Activated CD8-positive, alpha-beta memory T cell treated with anti-CD3 and anti-CD28 coated beads, Interleukin-2, amount 50 U/mL, for 24 hours (primary cell): Measurements from ENCODE around the gene GPSM3.
"Not testable (repeated sequence)": the region's sequence is repeated elsewhere in the genome, so short reads cannot be mapped to it uniquely, and the experiment has no call there.

Experiments used
- DNase-seq: peaks from one replicate; pipeline ENCODE4 v3.0.0-alpha.2; 2020; ENCODE audit errors: extremely low read depth

The GPSM3 gene

DNA sequence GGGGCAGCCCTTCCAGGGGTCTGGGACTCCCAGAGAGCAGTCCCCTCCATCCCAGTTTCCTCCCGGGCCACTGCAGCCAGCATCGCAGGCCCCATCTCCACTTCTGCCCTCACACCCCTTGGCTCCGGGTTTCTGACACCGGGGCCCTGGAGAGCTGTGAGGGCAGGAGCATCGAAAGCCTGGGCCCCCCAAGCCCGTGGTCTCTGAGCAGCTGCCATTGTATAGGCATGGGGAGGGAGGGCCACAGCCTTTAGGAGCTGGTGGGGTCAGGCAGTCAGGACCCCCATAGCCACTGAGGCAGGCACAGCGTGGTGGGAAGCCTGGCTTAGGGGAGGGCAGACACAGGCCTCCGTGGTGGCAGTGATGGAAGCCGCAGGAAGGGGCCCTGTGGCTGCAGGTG, 9.7 kb upstream of the GPSM3 start:
- DNase-seq, result no peak

DNA sequence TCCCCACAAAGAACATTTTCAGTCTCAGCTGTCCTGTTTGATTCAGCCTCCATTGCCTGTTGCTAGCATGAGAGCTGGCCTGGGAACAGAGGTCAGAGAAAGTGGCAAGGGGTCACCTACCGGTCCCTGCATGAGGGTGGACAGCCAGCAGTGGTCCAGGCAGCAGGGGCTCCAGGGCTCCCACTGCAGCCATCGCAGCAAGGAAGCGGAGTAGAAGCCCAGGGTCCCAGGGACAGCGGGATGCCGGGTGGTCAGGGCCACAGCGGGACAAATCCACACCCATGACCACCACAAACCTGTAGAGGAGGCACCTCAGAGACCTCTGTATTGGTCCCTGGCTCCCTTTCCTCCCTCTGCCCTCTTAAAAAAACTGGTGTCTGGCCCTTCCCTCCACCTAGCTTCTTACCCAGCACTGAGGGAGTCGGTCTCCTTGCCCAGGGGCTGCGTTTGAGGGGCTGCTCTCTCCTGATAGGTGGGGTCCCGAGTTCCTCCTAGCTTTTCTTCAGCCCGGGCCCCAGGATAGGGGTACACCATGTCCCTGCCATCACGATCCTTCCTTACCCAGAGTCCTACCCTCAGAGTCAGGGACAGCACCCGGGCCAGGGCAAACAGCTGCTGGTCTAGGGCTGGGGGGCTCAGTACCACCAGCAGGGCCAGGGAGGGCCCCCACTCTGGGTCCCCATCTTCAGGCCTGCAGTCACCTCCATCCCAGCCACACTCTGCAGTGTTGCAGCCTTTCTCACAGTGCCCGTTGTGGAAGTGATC, 8.4 kb upstream of the GPSM3 start:
- no peak for DNase-seq

DNA sequence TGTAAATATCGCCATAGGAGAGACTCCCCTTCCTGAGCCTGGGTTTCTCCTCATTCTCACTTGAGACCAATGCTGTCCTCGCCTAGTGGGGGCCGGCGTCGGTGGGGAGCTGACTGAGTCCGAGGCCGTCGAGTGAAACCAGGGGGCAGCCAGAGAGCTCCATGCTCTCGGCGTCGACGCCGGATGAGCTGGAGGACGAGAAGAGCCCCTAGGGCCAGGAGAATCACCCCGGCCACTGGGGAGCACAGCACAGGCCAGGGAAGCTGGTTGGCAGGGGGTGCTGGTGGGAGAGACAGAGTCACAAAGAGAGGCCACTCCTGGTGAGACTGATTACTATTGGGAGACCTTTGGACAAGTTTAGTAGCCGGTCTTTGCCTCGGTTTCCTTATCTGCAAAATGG, 6.4 kb upstream of the GPSM3 start:
- no peak for DNase-seq

DNA sequence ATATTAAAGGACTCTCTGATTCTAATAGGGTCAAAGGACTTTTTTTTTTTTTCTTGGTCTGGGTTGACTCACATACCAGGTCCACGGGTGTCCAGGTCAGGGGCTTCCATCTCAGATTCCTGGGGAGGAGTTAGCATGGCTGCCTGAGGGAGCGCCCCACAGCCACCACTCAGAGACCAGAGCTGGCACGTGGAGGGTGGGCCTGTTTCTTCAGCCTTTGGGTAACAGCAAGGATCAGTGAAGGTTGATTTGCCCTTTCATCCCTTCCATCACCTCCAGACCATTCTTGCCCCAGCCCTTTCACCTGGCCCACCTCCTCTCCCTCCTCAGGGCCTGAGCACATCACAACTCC, 5.9 kb upstream of the GPSM3 start:
- no peak for DNase-seq

DNA sequence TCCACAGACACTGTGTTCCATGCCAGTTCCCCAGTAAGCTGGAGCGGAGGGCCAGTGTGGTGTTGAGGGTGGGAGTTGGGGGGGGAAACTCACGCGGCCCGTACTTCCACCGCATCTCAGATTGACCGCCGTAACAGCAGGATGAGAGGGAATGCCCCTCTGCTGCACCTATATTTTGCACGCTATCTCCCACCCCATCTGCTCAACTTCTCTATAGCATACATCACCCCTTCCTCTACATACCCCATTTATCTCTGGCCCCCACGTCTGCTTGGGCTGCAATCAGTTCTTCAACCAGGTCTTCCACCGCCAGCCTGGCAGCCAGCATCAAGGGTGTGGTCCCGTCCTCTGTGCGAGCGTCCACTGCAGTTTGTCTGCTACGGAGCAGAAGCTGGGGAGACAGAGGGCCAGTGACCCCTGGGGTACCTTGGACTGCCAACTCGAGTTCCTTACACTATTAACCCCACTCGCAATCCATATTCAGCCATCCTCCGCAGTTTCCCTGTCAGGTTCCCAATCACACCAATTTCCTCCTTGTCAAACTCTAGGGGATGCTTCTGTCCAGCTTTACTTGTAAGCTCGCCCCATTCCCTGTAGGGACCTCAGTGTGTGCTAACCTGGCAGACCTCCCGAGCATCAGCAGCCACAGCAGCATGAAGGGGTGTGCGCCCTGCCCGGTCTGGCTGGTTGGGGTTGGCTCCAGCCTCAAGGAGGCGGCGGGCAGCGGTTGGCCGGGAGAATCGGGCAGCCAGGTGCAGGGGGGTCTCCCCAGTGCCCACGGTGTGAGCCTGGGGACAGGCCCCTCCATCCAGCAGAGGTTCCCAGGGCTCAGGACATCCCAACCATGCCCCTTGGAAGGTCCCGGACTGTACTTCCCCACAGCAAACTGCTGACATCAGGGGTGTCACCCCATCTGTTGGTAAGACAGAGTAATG, 4.5 kb upstream of the GPSM3 start:
- no peak for DNase-seq

DNA sequence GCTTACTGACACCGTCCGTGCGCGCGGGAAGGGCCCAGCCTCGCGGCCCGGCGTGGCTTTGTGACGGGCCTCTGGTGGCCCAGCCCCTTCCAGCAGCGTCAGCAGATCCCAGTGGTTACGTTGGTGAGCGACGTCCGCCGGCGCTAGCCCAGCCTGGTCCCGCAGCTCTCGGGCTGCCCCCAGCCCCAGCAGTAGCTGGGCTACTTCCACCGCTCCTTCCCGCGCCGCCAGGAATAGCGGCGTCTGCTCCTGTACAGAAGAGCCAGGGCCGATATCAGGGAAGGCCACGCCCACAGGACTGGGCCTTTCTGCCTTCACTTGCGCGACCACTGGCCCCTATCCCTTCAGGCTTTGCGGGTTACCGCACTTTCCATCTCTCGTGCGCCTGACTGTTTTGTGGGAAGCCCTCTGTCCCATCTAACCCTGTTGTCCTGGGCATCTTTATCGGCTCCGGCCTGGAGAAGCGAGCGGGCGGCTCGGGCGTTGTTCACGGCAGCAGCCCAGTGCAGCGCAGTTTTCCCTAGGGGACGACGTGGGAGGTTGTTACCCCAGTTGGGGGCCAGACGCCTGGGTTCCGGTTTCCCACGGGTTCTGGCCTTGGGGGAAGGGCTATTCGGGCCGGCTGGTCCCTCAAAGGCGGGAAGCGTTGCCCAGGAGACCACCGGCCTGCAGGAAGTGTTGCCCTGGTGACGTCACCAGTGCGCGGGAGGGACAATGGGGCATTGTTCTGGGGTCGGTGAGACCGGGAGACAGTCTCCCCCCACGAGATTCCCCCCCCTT, 3.6 kb upstream of the GPSM3 start:
- DNase-seq, result no peak

DNA sequence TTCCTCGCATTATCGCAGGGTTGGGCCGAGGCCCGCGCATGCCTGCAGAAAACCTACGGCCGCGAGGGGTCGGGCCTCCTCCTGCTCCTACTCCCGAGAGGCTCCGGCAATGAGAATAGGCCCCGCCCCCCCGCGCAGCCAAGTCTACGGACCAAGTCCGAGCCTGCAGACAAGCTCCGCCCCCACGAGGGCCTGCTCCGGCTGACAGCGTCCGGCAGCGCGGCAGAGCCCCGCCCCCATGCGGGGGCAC, 3.1 kb upstream of the GPSM3 start:
- DNase-seq, result peak; percentile 100

DNA sequence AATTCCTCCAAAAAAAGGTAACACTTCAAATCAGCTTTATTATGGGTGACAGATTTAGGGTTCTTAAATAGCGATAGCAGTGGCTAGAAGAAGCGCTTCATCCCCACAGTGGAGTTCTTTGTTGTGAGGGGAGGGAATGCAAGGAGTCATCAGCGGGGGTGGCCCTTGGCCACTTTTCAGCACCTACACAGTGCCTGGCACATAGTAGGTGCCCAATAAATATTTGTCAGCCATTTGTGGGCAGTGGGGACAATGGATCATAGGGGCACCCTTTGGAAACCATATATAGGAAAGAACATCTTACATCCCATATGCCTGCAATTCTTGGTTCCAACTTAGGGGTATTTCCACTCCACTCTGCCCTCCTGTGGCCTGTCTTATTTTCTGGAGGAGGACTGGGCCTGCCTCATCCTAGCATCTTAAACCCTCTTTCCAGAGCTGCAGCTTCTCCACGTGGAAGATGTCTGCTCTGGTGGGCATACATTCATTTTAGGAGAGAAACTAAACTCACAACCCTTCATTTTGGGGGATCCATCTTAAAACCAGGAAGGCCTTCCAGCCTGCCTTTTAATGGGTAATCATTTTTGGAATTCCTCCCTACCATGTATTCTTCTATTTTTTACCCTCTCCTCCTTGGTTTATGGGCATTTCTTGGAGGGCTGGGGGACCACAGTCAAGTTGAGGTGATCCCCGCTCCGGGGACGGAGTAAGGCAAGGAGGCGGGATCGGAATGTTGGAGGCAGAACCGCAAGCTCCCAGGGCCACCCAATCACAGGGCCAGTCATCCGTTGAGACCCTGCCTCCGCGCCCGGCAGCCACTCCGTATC, 2.6 kb upstream of the GPSM3 start:
- DNase-seq, result no peak

DNA sequence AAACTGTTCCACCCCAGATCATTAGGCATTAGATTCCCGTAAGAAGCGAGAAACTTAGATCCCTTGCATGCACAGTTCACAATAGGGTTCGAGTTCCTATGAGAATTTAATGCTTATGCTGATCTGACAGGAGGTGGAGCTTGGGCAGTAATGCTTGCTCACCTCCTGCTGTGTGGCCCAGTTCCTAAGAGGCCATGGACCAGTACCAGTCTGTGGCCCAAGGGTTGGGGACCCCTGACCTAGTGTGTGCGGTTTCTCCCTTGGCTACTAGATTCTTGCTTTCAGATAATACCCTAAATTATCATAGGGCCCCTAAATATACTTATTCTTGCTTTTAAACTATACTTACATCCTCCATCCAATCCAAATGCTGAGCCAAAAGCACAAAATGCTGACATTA, 1.9 kb upstream of the GPSM3 start:
- DNase-seq, result no peak

DNA sequence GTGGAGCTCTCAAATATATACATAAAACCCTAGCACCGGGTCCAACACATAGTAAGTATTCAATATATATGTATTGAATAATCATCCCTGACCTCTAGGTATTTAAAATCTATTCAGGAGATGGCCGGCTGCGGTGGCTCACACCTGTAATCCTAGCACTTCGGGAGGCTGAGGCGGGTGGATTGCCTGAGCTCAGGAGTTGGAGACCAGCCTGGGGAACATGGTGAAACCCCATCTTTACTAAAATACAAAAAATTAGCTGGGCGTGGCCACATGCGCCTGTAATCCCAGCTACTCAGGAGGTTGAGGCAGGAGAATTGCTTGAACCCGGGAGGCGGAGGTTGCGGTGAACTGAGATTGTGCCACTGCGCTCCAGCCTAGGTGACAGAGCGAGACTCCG, 653 bp upstream of the GPSM3 start:
- DNase-seq, result not testable (repeated sequence)

DNA sequence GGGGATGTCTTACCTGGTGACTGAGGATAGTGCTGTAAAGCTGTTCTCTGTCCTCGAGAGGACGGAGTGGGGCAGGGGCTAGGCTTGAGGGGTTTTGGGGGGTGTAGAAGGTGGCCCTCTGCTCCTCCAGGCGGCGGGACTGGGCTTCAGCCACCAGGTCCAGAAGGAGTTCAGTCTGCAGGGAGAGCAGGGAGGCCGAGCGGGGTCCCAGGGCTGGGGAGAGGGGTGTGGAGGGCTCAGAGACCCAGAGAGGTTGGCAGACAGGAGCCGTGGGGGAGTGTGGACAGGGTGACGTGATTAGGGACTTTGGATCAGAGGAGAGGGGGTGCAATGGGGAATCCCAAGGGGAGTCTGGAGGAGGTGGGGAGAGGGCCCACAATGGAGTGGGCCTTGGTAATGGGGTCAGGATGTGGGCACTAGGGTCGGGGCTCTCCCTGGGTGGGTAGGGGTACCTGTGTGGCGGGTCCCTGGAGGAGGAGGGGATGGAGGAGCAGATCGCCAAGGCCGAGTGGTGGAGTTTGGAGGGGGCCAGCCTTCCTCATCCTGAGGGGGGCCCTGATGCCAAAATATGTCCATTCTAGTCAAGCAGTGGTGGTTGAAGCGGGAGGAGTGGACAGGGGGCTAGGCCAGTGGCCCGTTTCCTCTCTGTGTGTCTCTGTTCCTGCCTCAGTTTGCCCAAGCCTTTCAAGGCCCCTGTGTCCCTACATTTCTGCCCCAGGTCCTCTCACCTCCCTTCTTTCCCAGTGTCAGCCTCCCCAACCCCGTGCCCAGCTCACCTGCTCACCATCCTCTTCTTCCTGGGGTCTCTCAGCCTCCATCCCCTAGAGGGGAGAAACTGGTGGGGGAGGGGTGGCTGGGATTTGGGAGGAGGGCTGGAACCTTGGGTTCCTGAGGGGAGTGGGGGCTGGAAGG, 491 bp downstream of the GPSM3 start:
- no peak for DNase-seq

DNA sequence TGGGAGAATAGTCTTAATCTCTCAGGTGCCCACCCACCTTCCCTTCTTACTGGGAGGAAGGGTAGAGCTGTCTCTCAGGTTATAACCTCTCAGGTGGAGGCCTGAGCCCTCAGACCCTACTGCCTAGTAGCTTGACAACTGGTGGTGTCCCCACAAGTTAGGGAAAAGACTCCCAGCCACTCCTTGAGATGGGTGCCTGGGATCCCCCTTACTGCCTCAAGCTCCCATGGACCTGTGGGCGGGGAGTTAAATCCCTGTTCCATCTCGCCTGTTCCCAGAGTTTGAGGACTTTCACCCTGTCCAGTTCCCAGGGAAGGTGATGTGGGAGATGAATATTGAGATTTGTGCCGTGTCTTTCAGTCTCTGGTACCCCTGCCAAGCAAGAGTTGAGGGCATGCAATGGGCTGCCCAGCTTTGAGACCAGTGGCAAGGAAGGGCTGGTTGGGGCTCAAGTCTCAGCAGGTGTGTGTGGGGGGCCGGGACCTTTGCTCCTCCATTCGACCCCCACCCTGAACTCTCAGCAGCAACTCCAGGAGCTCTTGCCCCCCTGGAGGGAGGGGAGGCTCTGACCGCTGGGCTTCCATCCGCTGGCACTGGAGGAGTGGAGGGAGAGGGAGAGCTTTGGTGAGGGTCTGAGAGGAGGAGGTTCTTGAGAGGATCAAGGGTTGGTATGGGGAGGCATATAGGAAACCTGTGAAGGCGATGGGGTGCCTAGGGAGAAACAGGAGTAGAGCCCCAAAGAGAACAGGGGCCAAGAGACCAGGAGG, 1.3 kb downstream of the GPSM3 start:
- DNase-seq, result no peak

DNA sequence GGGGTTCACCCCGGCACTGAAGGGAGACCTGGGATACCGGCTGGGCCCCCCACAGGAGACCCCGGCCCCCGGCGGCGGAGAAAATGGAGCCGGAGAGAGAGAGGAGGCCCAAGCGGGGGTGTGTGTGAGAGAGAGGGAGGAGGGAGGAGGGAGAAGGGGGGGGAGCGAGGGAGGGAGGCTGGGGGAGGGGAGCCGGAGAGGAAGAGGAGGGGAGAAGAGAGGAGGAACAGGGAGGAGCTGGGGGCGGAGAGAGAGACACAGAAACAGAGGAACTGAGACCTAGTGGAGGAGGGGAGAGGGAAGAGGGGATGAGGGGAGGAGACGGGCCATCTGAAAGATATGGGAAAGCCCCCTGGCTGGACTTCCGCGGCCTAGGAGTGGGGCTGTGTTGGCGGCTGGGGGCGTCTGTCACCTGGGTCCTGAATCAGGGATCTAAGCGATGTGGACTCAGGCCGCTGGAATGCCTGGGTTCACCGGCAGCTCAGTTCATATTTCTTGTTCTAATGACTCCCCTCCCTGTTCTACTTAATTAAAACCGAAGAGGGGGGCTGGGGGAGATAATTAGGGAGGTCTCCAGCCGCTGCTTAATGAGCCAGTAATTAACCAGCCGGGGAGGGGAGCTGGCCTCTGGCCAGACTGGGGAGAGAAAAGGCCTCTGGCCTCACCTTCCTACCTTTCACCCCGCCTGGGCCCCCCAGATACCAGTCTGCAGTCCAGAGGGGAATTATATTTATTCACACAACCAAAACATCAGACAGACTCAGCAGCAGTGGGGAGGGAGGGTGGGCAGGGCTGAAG, 2.2 kb downstream of the GPSM3 start, which contains the start of gene PBX2:
Gene PBX2 (minus strand): TSS at position 149 of the 798 bp plus-strand sequence. CDS start 287 bp downstream, outside the sequence.
- DNase-seq, result no peak

DNA sequence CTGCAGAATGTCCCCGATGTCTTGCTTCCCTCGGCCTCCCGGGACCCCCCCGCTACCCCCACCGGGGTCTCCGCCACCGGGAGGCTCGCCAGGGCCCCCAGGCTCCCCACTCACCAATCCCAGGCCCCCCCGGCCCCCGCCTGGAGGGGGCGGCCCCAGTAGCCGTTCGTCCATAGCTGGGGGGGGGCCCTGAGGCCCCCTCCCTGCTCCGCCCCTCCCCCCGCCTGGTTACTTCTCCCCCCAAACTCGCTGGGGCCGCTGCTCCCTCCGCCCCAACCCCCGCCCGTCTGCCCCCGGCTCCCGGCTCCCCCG, 2.7 kb downstream of the GPSM3 start:
- DNase-seq, result no peak

DNA sequence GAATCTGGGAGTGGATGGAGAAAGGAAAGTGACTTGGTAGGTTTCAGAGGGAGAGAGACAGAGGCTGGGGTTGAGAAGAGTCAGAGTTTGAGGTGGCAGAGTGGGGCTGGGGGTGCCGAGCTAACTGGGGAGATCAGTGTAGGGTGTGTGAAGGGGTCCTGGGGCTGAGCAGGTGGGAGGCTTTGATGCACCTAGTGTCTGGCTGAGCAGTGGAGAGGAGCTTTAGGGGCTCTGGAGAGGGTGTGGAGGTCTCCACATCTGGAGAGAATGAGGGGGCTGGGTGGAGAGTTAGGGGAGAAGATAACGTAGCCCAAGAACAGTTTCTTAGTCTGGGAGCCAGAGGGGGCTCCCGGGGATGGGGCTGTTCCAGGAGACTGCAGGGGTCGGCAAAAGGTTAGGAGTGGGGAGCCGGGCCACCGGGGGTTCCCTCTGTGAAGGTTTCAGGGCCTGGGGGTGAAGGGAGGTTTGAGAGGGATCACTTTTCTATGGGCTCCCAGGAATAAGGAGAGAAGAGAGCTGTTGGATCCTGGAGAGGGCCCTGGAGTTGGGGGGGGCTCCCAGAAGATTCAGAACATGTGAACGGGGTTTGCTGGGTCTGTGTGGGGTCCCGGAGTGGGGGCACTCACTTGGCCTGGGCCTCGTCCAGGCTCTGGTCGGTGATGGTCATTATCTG, 3.2 kb downstream of the GPSM3 start:
- DNase-seq, result no peak

DNA sequence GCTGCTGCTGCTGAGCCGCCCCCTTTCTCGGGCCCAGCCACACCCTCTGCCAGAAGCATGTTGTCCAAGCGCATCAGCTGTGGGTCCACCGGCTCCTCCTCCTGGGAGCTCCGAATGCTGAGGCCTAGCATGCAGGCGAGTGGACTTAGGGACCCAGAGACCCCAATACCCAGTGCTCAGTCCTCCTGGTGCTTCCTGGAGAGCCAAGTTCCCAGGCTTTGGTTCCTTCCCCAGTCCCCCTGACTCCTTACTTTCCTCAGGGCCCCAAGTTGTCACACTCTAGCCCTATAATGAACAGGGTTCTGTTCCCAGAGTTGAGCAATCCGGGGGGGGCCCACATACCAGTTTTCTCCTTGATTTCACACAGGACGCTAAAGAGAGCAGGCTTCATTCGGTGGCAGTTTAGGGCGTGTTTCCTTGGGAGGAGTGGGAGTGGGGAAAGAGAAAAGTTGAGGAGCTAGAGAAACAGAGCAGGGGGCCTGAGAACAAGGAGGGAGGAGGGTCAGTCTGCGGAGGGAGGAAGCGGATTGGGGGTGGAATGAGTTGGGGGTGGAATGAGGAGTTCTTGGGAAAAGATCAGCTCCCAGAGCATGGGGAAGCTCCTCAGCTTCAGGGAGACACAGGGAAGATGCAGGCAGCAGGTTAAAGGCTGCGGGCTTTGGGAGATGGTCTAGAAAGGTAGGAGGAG, 3.9 kb downstream of the GPSM3 start:
- DNase-seq, result no peak

DNA sequence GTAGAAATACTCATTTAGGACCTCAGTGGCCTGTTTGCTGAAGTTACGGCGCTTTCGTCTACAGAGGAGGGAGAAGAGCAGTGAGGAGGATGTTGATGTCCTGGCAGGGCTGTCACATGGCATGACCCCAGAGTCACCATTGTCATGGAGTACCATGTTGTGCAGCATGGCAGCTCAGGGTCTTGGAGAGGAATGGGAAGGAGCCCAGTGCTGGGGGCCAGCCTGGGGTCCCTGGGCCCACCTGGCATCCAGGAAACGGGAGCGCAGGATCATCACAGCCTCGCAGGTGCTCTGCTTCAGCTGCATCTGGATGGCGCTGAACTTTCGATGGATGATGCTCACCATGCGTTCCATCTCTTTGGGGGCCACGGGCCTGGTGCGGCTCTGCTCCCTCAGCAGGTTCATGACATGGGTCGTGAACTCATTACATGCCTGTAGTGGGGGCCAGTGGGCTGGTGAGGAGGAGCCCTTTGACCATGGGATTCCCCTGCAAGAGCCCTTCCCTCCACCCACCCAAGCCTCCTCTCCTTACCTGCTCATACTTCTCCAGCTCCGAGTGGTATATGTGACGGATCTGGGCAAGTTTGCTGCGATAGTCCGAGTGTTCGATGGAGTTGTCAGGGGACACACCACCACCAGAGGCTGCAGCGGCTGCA, 4.6 kb downstream of the GPSM3 start:
- DNase-seq, result not testable (repeated sequence)
